NCI-H748 (cell line): ENCODE measurements around the gene UGT1A6.

Source experiments
- DNase-seq: peaks from one replicate; lab custom pipeline; 2025; ENCODE audit not compliant: unreplicated experiment; lab: John Stamatoyannopoulos, UW

UGT1A6 gene

DNA sequence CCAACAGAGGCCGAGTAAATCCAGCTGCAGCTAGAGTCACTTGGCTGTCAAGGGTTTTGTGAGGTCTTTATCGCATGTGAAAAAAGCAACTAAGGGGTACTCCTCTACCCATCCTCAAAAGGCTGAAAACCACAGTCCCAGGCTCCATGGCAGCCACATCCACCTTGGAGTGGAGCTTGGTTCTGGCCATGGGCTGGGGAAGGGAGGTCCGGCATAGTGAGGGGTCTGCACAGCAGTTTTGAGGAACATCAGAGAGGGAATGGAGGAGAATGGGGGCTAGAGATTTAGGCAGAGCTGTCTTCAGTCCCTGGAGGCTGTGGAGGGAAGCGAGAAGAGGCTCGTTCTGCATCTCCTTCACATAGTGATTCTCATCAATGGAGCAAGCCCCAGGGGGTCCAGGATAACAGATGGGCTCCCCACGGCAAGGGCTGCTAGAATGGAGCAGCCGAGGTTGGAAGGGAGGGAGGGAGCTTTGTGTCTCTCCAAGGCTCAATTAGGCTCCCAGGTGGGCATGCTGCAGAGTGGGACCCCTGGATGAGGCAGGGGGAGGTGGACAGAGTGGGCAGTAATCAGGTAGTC, 106.5 kb downstream of the UGT1A6 start:
- no peak for DNase-seq

DNA sequence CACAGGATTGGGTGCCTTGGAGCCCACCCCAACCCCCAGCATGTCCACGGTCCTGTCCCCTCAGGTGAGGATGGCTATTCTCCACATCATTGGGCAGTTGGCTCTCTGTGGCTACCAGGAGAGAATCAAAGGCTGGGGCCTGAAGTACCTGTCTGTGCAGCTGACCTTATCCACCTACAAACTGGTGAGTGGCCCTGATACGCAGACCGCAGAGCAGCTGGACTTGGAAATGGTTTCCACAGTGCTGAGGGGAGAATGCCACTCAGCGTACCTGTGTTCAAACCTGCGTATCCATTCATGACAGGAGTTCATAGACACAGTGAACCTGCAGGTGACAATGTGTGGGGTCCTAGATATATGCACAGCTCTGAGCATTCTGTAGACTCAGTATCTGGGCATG, 107.0 kb downstream of the UGT1A6 start:
- DNase-seq = no peak

DNA sequence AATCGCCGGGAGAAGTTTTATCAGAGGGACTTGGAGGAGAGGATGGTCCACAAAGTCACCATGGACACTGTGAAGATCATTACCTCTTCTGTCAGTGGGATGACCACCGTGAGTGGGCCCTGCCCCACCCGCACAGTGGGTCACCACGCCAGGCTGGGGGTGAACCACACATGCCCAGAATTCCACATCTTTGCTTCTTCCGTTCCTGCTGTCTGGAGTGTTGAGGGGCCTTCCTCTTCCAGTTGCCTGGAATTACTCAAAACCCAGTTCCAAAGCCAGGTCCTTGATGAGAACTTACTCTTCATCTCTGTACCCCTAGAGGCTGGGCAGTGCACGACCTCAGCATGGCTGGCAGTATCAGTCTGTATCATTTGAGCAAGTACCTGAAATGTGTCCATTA, 107.5 kb downstream of the UGT1A6 start:
- no peak for DNase-seq

DNA sequence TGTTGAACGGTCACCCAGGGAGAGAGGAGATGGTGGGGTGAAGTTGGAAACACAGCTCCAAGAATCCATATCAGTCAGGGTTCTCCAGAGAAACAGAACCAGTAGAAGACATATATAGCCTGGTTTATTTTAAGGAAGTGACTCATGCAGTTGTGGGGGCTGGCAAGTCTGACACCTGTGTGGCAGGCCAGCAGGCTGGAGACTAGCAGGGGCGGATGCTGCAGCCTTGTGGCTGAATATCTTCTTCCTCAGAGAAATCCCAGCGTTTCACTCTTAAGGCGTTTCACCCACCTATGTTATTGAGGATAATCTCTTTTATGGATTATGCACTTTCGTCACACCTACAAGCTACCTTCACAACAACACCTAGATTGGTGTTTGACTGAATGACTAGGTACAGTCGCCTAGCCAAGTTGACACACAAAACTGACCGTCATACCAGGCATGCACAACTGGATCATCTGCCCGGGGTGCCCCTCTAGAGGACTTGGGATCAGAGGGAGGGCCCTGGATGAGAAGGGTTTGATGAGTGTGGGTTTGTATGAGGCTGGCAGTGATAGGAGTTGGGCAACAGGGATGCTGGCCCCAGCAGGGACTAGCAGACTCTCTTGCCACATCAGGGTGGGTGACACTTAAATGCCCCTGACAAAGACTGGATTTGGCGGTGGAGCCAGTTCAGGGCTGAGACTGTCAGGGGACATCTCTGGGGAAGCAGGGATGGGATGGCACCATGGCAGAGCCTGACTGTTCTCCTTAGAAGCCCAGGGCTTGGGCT, 108.9 kb downstream of the UGT1A6 start:
- no peak for DNase-seq

DNA sequence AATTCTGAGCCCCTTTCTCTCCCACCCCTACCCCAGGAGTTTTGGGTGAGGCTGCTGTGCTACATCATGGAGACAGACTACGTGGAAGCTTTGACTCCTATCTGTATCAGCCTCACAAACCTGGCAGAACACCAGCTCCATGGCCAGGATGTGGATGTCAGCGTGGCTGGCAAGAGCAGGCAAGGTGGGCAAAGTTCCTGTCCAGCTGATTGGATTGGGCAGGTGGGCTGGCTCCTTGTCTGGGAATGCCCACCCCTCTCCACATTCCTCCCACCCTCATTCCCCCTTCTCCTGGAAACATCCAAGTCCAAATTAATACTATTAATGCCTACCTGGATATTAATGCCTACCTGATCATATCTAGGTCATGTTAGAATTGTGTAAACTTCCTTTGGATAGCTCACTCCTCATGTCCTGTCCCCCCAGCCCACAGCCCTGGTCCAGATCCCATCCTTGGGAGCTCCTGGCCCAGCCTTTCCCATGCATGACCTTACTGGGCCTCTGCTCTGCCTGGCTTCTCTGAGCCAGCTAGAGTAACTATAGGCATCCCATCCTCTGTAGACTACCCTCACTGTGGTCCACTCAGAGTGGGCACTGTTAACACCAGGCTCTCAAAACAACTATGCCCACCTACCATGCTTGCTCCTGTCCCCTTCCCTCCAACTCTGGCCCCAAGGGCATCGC, 109.6 kb downstream of the UGT1A6 start:
- DNase-seq = no peak

DNA sequence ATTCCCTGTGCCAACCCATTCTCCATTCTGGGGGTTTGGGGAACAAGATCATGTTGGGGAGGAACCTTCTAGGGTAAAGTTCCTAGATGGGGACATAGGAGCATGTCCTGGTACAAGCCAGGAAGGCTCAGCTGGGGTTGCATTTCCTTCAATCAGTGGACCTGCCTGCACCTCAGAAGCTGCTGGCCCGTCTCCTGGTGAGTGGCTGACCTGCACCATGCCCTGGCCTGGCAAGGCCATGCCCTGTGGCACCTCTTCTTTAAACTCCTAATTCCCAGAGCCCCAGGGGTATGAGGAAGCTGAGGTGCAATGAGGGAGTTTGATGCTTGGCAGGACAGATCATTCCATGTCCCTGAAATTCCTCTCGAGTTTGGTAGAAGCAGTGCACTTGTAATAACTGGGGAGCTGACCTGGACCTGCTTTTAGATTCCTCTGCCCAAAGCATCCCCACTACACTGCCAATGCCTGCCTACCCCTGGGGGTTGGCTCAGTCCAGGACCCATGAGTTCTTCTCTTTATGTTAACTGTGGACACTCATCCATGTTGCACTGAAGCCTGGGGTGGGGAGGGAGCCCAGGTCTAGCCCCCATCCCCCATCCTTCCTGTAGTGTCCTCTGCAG, 110.7 kb downstream of the UGT1A6 start:
- no peak for DNase-seq

GRCh38 chr2:233803994-233804393, 111.3 kb downstream of the UGT1A6 start:
- no peak for DNase-seq

DNA sequence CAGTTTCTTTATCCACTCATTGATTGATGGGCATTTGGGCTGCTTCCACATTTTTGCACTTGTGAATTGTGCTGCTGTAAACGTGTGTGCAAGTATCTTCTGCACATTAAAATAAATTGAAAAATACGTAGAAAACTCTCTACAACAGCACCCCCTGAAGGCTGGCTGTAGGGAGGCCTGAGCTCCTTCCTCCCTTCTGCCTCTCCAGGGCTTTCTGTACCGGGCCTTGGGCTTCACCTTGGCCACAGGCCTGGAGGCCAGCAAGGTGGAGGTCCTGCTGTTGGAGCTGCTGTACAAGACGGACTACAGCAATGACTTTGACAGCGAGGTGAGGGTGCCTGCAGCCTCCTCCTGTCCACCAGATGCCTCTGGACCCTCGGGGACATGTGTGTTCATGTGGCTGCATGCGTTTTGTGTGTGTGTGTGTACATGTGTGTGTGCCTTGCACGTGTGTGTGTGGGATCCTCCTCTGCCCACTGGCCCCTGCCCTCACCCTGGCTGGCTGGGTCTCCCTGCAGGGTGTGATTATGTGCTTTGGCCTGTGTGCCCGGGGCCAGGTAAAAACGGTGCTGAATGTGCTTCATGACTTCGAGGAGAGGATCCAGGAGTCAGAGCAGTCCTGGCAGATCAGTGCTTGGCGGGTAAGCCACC, 114.7 kb downstream of the UGT1A6 start:
- DNase-seq = no peak

DNA sequence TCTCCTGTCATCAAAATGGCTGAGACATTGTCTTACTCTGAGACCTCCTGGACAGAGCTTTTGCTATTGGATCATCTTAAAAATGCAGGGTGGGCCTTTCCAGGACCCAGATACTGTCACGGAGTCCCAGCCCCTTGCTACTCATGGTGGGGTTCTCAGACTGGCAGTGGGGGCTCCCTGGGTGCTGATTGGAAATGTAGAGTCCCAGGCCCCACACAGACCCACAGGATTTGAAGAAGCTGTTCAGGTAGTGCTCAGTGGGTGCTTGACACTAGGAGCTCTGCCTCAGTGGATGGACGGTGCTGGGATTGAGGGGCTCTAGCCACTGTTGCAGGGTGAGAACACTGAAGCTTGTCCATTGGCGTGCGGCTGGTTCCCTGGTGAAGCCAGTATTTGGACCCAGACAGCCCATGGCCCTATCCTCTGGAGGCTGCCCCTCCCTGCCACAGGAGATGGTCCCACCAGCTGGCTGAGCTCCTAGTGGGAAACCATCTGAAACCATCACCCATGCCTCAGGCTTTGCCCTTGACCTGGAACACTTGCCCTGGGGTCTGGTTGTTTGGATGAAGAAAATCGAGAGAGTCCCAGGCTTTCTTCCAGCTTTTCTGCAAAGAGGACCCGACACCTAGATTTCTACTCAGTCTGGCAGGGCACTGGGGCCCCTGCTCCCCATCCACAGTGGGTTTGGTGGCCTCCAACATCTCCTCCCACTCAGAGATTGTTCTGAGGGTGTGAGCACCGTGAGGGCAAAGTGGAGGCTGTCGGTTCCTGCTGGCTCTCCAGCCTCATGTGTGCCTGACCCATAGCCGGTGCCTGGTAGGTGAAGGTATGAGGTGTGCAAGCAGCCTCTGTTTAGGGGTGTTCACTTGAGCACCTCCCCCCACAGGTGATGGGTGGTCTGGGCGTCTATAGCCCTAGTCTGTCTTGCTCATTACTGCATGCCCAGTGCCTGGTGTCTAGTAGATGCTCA, 115.6 kb downstream of the UGT1A6 start:
- no peak for DNase-seq

DNA sequence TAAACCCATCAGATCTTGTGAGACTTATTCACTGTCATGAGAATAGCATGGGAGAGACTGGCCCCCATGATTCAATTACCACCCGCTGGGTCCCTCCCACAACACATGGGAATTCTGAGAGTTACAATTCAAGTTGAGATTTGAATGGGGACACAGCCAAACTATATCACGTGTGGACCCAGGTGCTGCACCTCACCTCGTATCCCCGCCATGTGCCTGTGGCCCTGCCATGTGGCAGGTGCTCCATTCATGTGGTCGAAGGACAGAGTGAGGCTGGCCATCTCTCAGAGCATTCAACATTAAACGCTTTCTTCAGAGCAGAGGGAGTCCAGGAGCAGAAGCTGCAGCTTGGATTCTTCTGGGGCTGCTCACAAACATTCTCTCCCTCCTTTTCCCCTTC, 117.7 kb downstream of the UGT1A6 start:
- no peak for DNase-seq

- DNase-seq = no peak
These were observed 118.4 kb downstream of the UGT1A6 start for GRCh38 chr2:233811087-233811486.

GRCh38 chr2:233811732-233812131, 119.0 kb downstream of the UGT1A6 start:
- DNase-seq = no peak

GRCh38 chr2:233813236-233814055, 120.8 kb downstream of the UGT1A6 start:
- DNase-seq = no peak

DNA sequence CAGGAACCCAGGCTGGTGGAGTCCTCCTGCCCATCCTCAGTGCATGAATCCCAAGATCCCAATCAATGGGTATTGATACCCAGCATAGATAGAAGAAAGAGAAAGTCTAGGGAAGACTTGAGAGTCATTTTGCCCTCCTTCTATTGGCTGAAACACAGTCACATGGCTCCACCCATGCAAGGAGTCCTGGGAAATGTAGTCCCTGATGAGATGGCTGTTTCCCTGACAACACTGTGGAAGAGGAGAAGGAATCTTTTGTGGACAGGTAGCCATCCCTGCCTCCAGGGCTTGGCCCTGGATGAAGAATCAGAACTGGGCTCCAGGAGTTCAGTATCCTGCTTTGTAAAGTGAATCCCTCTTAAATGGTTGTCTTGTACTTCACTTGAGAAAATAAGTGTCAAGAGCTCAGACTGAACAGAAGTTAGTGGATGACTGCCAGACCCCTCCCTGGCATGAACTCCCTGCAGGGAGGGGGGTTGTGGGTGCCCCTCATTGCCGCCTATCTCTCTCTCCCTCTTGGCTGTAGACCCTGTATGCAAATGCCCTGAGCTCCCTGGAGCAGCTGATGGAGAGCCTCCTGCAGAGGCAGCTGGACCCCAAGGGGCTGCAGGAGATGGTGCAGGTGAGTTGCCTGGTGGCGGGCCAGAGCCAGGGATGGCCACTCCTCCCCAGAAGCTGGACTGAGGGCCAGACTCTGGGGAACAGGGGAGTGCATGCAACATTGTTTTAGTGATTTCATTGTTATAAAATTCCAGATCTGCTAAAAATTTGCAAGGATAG, 121.6 kb downstream of the UGT1A6 start:
- DNase-seq = peak; percentile 15

DNA sequence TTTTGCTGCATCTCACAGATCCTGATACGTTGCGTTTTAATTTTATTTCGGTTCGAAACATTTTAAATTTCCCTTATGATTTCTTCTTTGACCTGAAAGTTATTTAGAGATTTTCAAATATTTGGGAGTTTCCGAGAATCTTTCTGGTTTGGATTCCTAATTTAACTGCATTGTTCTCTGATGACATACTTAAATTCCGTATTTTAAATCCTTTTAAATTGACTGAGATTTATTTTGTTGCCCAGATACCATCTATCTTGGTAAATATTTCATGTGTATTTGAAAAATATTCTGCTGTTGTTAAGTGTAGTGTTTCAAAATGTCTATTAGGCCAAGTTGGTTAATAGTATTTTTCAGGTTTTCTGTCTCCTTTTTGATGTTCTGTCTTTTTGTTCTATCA, 123.2 kb downstream of the UGT1A6 start:
- no peak for DNase-seq

DNA sequence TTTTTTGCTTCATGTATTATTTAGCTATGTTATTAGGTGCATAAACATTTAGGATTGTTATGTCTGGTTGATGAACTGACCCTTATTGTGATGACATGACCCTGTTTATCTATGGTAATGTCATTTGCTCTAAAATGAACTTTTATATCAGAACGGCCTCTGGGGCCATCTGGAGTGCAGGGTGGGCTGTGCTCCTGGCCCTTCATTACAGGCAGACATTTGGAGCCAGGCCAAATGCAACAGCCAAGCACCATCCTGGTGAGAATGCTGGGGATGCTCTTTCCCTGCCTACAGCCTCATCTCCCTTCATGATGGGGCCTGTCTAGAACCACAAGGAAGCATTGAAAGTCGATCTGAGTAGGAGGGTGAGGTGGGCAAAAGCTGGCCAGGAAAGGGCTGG, 123.6 kb downstream of the UGT1A6 start:
- DNase-seq = peak; percentile 41

- DNase-seq = no peak
These were observed 124.1 kb downstream of the UGT1A6 start for GRCh38 chr2:233816771-233817170.

DNA sequence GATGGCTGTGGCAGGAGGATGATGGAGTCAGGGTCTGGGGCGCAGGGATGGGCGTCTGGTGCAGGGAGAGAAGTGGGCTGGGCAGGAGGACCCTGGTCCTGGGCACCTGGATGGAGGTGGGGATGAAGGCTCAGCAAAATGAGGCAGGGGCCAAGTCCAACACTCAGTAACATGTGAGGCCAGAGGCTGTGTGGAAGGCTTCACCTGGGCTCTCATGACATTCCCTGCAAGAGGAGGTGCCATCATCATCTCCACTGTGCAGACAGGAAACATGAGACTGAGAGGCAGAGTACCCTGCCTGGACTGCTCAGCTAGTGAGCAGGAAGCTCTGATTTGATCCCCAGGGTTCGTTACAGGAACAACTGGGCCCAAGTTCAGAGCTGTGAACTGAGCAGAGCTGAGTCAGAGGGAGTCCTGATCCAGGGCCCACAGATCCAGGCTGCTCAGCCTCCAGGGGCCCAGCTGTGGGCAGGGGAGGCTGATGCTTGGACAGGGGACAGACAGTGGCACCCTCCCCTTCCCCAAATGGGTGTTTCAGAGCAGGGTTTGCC, 124.7 kb downstream of the UGT1A6 start:
- DNase-seq = no peak
